ENCODE data around the gene GRIK3. TPM values are rescaled to one million over a fixed set of nuclear protein-coding genes. Genes with fewer than 3 reads are reported as not detected.

GRIK3 gene
- total RNA-seq, 2 experiments from 2014 or later = 16.3 to 55.0 TPM

GRCh38 chr1:36751525-36751924 is 282.8 kb downstream of the GRIK3 start:
- Histone ChIP-seq H3K9me2 (ENCODE audit: insufficient read depth, low read length) (no peaks in the 10 kb centered on the region), H3K36me3 (ENCODE audit: insufficient read depth, low read length) (no peaks in the 10 kb centered on the region), H3K27ac (ENCODE audit: low read depth, low read length, poor library complexity, severe bottlenecking) (no peak overlapping the region), H3K9me3 (ENCODE audit: low read length) (no peaks in the 10 kb centered on the region), H3K79me2 (ENCODE audit: insufficient read depth, low read depth, low read length) (no peaks in the 10 kb centered on the region), H3K4me2 (ENCODE audit: low read length) (no peak overlapping the region), H4K20me1 (ENCODE audit: insufficient read depth, low read length) (no peaks in the 10 kb centered on the region), H3K4me3 (ENCODE audit: low read depth, low read length, poor library complexity, severe bottlenecking) (no peak overlapping the region), H2AFZ (ENCODE audit: low read length) (no peak overlapping the region), H3K4me1 (ENCODE audit: insufficient read depth, low read length, poor library complexity, severe bottlenecking) (peaks cover 4% of the 10 kb centered on the region)
- BruUV-seq (replicated peaks) = no TSS peak
- no peak for TF ChIP-seq CTCF (conservative IDR thresholded peaks at IDR 0.05; ENCODE audit: low read length)
- no peak for TF ChIP-seq EZH2phosphoT487 (IDR thresholded peaks at IDR 0.05; ENCODE audit: borderline replicate concordance, low read depth, low read length)
- intact Hi-C loops (cut with micrococcal nuclease; ENCODE audit: unreplicated experiment) = no loop called here
- ChIA-PET CTCF (ENCODE audit: unreplicated experiment) (no interaction called here), POLR2A (no interaction called here)
- DNase-seq (ENCODE audit: low spot score) = no peak

GRCh38 chr1:36748466-36748865 is 285.8 kb downstream of the GRIK3 start:
- intact Hi-C loops (cut with micrococcal nuclease; ENCODE audit: unreplicated experiment) = no loop called here
- no peak overlapping the region for H3K4me2 ChIP-seq (ENCODE audit: low read length)
- H3K9me3 ChIP-seq (ENCODE audit: low read length) = no peaks in the 10 kb centered on the region
- no peaks in the 10 kb centered on the region for H3K9me2 ChIP-seq (ENCODE audit: insufficient read depth, low read length)
- DNase-seq (ENCODE audit: low spot score) = no peak
- no peaks in the 10 kb centered on the region for H3K4me1 ChIP-seq (ENCODE audit: insufficient read depth, low read length, poor library complexity, severe bottlenecking)
- no peaks in the 10 kb centered on the region for H3K36me3 ChIP-seq (ENCODE audit: insufficient read depth, low read length)
- H3K27ac ChIP-seq (ENCODE audit: low read depth, low read length, poor library complexity, severe bottlenecking) = no peak overlapping the region
- no peaks in the 10 kb centered on the region for H3K79me2 ChIP-seq (ENCODE audit: insufficient read depth, low read depth, low read length)
- H2AFZ ChIP-seq (ENCODE audit: low read length) = no peak overlapping the region
- no peaks in the 10 kb centered on the region for H4K20me1 ChIP-seq (ENCODE audit: insufficient read depth, low read length)
- ChIA-PET CTCF (ENCODE audit: unreplicated experiment) (no interaction called here), POLR2A (no interaction called here)
- TF ChIP-seq EZH2phosphoT487 (IDR thresholded peaks at IDR 0.05; ENCODE audit: borderline replicate concordance, low read depth, low read length) (no peak), CTCF (conservative IDR thresholded peaks at IDR 0.05; ENCODE audit: low read length) (no peak)
- no peak overlapping the region for H3K4me3 ChIP-seq (ENCODE audit: low read depth, low read length, poor library complexity, severe bottlenecking)
- no TSS peak for BruUV-seq (replicated peaks)

All from OCI-LY7 (cell line).